ENCODE measurements around the gene TMEM108. TPM values are rescaled to one million over a fixed set of nuclear protein-coding genes. Genes with fewer than 3 reads are reported as not detected.

TMEM108 gene
- polyA plus RNA-seq, 1 donor from 2014 or later, result 2.1 TPM

DNA sequence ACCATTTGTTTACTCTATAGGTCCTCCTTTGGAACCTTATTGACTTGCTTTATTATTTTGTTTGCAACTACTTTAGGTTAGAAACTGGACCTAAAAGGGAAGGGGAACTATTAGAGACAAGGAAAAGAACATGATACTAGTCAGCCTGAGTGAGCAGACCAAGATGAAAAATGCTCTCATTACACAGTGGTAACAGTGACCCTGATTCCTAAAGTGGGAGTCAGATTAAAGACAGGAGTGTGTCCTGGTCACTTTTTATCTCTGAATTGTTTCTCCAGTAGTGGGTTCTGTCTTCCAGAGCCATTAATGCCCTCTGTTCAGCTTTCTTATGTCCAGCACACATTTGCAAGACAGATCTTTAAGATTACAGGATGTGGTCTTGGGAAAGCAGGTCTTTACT, 124.1 kb downstream of the TMEM108 start:
- no peaks in the 10 kb centered on the region for H4K20me1 ChIP-seq (ENCODE audit: insufficient read depth)
- no peak overlapping the region for H3K9ac ChIP-seq (ENCODE audit: low read length)
- H3K9me3 ChIP-seq (ENCODE audit: low read length), result no peaks in the 10 kb centered on the region
- peak overlapping the region; percentile 33 for H3K4me2 ChIP-seq (ENCODE audit: low read length)
- no peaks in the 10 kb centered on the region for H3F3A ChIP-seq (ENCODE audit: insufficient read depth, low read length, poor library complexity, severe bottlenecking)
- TF ChIP-seq EP300 (conservative IDR thresholded peaks at IDR 0.05; ENCODE audit: poor library complexity, severe bottlenecking) (no peak), TAF1 (IDR thresholded peaks at IDR 0.05; ENCODE audit: low read depth) (no peak), RAD21 (conservative IDR thresholded peaks at IDR 0.05) (no peak), POLR2AphosphoS5 (IDR thresholded peaks at IDR 0.05) (no peak), SMC3 (conservative IDR thresholded peaks at IDR 0.05; ENCODE audit: poor library complexity) (no peak), EZH2 (IDR thresholded peaks at IDR 0.05; ENCODE audit: borderline replicate concordance, insufficient read depth, low read length, poor library complexity, severe bottlenecking) (no peak), MXI1 (conservative IDR thresholded peaks at IDR 0.05; ENCODE audit: poor library complexity, severe bottlenecking) (no peak)
- TF ChIP-seq, protein P1, sequence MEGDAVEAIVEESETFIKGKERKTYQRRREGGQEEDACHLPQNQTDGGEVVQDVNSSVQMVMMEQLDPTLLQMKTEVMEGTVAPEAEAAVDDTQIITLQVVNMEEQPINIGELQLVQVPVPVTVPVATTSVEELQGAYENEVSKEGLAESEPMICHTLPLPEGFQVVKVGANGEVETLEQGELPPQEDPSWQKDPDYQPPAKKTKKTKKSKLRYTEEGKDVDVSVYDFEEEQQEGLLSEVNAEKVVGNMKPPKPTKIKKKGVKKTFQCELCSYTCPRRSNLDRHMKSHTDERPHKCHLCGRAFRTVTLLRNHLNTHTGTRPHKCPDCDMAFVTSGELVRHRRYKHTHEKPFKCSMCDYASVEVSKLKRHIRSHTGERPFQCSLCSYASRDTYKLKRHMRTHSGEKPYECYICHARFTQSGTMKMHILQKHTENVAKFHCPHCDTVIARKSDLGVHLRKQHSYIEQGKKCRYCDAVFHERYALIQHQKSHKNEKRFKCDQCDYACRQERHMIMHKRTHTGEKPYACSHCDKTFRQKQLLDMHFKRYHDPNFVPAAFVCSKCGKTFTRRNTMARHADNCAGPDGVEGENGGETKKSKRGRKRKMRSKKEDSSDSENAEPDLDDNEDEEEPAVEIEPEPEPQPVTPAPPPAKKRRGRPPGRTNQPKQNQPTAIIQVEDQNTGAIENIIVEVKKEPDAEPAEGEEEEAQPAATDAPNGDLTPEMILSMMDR (IDR thresholded peaks at IDR 0.05; ENCODE audit: poor library complexity, severe bottlenecking), result no peak
- TF ChIP-seq, protein P2, sequence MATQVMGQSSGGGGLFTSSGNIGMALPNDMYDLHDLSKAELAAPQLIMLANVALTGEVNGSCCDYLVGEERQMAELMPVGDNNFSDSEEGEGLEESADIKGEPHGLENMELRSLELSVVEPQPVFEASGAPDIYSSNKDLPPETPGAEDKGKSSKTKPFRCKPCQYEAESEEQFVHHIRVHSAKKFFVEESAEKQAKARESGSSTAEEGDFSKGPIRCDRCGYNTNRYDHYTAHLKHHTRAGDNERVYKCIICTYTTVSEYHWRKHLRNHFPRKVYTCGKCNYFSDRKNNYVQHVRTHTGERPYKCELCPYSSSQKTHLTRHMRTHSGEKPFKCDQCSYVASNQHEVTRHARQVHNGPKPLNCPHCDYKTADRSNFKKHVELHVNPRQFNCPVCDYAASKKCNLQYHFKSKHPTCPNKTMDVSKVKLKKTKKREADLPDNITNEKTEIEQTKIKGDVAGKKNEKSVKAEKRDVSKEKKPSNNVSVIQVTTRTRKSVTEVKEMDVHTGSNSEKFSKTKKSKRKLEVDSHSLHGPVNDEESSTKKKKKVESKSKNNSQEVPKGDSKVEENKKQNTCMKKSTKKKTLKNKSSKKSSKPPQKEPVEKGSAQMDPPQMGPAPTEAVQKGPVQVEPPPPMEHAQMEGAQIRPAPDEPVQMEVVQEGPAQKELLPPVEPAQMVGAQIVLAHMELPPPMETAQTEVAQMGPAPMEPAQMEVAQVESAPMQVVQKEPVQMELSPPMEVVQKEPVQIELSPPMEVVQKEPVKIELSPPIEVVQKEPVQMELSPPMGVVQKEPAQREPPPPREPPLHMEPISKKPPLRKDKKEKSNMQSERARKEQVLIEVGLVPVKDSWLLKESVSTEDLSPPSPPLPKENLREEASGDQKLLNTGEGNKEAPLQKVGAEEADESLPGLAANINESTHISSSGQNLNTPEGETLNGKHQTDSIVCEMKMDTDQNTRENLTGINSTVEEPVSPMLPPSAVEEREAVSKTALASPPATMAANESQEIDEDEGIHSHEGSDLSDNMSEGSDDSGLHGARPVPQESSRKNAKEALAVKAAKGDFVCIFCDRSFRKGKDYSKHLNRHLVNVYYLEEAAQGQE (IDR thresholded peaks at IDR 0.05; ENCODE audit: borderline replicate concordance), result no peak
- peak overlapping the region; percentile 11 for H3K4me3 ChIP-seq (ENCODE audit: low read length)
- H3K36me3 ChIP-seq (ENCODE audit: insufficient read depth, low read length), result no peaks in the 10 kb centered on the region
- no peaks in the 10 kb centered on the region for H3K9me2 ChIP-seq (ENCODE audit: insufficient read depth, low read length)
- H3K27ac ChIP-seq (ENCODE audit: low read length), result no peak overlapping the region
- H3K79me2 ChIP-seq (replicated peaks; ENCODE audit: insufficient read depth, low read length), result no peaks in the 10 kb centered on the region
- no peaks in the 10 kb centered on the region for H3K27me3 ChIP-seq (ENCODE audit: insufficient read depth, low read depth, low read length)
- H2AFZ ChIP-seq (ENCODE audit: low read depth, low read length), result no peak overlapping the region

DNA sequence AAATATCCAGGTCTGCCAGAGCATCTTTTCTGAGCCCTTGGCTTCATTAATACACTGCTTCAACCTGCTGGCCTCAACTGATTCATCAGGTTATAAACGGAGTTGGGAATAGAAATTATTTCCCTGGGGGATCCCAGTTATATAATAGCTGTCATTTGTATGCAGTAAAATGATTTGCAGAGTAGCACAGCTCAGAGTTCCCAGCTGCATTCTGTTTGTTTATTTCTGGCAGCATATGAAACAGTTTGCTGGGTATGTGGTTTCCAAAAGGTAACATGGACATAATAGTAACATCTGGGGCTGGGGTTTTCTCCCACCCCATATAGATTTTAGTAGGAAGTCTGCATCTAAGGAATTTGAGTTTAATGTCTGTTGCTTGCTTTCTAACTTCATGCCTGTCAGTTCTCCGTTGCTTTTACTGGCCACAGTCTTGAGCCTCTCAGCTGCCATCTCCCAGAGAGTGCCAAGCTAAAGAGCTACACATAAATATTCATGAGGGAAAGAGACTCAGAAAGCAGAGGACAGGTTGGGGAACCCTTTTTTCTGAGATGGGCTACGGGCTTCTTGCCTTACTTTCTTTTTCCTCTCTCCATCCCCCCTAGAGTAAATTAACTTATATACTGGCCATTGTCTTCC, 124.6 kb downstream of the TMEM108 start:
- Histone ChIP-seq H4K20me1 (ENCODE audit: insufficient read depth) (no peaks in the 10 kb centered on the region), H3K27ac (ENCODE audit: low read length) (no peak overlapping the region), H3F3A (ENCODE audit: insufficient read depth, low read length, poor library complexity, severe bottlenecking) (no peaks in the 10 kb centered on the region), H3K9me2 (ENCODE audit: insufficient read depth, low read length) (no peaks in the 10 kb centered on the region), H3K36me3 (ENCODE audit: insufficient read depth, low read length) (no peaks in the 10 kb centered on the region), H2AFZ (ENCODE audit: low read depth, low read length) (no peak overlapping the region), H3K27me3 (ENCODE audit: insufficient read depth, low read depth, low read length) (no peaks in the 10 kb centered on the region), H3K9ac (ENCODE audit: low read length) (no peak overlapping the region), H3K4me2 (ENCODE audit: low read length) (peak overlapping the region; percentile 33), H3K4me3 (ENCODE audit: low read length) (peak overlapping the region; percentile 11), H3K79me2 (replicated peaks; ENCODE audit: insufficient read depth, low read length) (no peaks in the 10 kb centered on the region), H3K9me3 (ENCODE audit: low read length) (no peaks in the 10 kb centered on the region)
- TF ChIP-seq, protein P1 (IDR thresholded peaks at IDR 0.05; ENCODE audit: poor library complexity, severe bottlenecking), result no peak
- no peak for TF ChIP-seq MXI1 (conservative IDR thresholded peaks at IDR 0.05; ENCODE audit: poor library complexity, severe bottlenecking)
- no peak for TF ChIP-seq EZH2 (IDR thresholded peaks at IDR 0.05; ENCODE audit: borderline replicate concordance, insufficient read depth, low read length, poor library complexity, severe bottlenecking)
- TF ChIP-seq, protein P2 (IDR thresholded peaks at IDR 0.05; ENCODE audit: borderline replicate concordance), result no peak
- TF ChIP-seq RAD21 (conservative IDR thresholded peaks at IDR 0.05), result no peak
- no peak for TF ChIP-seq POLR2AphosphoS5 (IDR thresholded peaks at IDR 0.05)

Measured in neural cell (in vitro differentiated cells).